Measurements from ENCODE around the gene CCS. TPM values are rescaled to one million over a fixed set of nuclear protein-coding genes. Genes with fewer than 3 reads are reported as not detected.
A peak's percentile ranks its signal among the peaks of the same experiment; 100 is the strongest.

Gene CCS
- total RNA-seq, 2 experiments from 2014 or later = 31.7 to 36.7 TPM

DNA sequence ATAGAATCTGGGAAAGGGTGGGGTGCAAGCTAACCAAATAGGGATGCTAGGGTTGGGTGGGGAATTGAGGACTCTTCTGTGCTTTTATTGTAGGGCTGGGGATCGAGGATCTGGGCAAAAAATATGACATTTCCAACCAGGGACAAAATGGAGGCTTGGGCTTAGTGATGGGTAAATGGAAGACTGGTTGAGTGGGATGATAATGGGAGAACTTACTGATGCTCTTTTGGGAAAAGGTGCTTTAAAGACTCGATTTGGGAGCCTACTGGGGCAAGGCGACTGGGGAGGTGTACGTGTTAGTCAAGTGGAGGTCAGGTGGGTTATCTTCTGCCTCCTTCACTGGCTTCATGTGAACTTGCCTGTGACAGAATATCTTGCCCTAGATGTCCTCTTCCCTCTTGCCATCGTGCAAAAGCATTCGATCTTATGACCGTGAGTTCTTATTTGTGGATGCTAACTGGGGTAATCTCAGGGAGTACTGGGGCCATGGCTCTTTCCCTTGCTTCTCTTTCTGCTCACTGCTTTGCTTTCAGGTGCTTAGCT lies 35.1 kb downstream of the CCS start:
- peaks cover 100% of the 10 kb centered on the region for H3K36me3 ChIP-seq (ENCODE audit: insufficient read depth, low read length)
- H3K4me3 ChIP-seq (ENCODE audit: low read depth, low read length, poor library complexity, severe bottlenecking) = no peak overlapping the region
- CTCF ChIA-PET (ENCODE audit: unreplicated experiment) = interaction anchor here (1.1 kb wide), 1 partner anchor 8 kb away, joined by 3 read pairs; no protein-coding TSS in a partner anchor
- H3K79me2 ChIP-seq (ENCODE audit: insufficient read depth, low read depth, low read length) = peaks cover 99% of the 10 kb centered on the region
- DNase-seq (ENCODE audit: low spot score) = no peak
- POLR2A ChIA-PET = interaction anchor here (0.6 to 1.6 kb wide), 3 partner anchors 9 to 26 kb away, joined by 3 to 7 read pairs (median 3); partner anchors contain the start of gene RBM14
- TF ChIP-seq, protein P1, sequence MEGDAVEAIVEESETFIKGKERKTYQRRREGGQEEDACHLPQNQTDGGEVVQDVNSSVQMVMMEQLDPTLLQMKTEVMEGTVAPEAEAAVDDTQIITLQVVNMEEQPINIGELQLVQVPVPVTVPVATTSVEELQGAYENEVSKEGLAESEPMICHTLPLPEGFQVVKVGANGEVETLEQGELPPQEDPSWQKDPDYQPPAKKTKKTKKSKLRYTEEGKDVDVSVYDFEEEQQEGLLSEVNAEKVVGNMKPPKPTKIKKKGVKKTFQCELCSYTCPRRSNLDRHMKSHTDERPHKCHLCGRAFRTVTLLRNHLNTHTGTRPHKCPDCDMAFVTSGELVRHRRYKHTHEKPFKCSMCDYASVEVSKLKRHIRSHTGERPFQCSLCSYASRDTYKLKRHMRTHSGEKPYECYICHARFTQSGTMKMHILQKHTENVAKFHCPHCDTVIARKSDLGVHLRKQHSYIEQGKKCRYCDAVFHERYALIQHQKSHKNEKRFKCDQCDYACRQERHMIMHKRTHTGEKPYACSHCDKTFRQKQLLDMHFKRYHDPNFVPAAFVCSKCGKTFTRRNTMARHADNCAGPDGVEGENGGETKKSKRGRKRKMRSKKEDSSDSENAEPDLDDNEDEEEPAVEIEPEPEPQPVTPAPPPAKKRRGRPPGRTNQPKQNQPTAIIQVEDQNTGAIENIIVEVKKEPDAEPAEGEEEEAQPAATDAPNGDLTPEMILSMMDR (conservative IDR thresholded peaks at IDR 0.05; ENCODE audit: low read length) = no peak
- TF ChIP-seq EZH2phosphoT487 (IDR thresholded peaks at IDR 0.05; ENCODE audit: borderline replicate concordance, low read depth, low read length) = no peak
- no peaks in the 10 kb centered on the region for H3K9me3 ChIP-seq (ENCODE audit: low read length)
- H3K27ac ChIP-seq (ENCODE audit: low read depth, low read length, poor library complexity, severe bottlenecking) = no peak overlapping the region
- H3K4me1 ChIP-seq (ENCODE audit: insufficient read depth, low read length, poor library complexity, severe bottlenecking) = no peaks in the 10 kb centered on the region
- BruUV-seq (replicated peaks) = TSS peak; percentile 2
- peaks cover 17% of the 10 kb centered on the region for H4K20me1 ChIP-seq (ENCODE audit: insufficient read depth, low read length)
- intact Hi-C loops (cut with micrococcal nuclease; ENCODE audit: unreplicated experiment) = no loop called here
- no peaks in the 10 kb centered on the region for H3K9me2 ChIP-seq (ENCODE audit: insufficient read depth, low read length)
- no peak overlapping the region for H3K4me2 ChIP-seq (ENCODE audit: low read length)
- H2AFZ ChIP-seq (ENCODE audit: low read length) = no peak overlapping the region

GRCh38 chr11:66629356-66629755 lies 36.4 kb downstream of the CCS start:
- Histone ChIP-seq H3K36me3 (ENCODE audit: insufficient read depth, low read length) (peaks cover 100% of the 10 kb centered on the region), H3K4me2 (ENCODE audit: low read length) (no peak overlapping the region), H3K27ac (ENCODE audit: low read depth, low read length, poor library complexity, severe bottlenecking) (no peak overlapping the region), H3K4me3 (ENCODE audit: low read depth, low read length, poor library complexity, severe bottlenecking) (no peak overlapping the region), H3K79me2 (ENCODE audit: insufficient read depth, low read depth, low read length) (peaks cover 99% of the 10 kb centered on the region), H3K9me2 (ENCODE audit: insufficient read depth, low read length) (no peaks in the 10 kb centered on the region), H4K20me1 (ENCODE audit: insufficient read depth, low read length) (0 out of 2 replicates have a peak, but pooled peaks cover 8% of the 10 kb centered on the region), H3K4me1 (ENCODE audit: insufficient read depth, low read length, poor library complexity, severe bottlenecking) (no peaks in the 10 kb centered on the region), H3K9me3 (ENCODE audit: low read length) (no peaks in the 10 kb centered on the region), H2AFZ (ENCODE audit: low read length) (no peak overlapping the region)
- CTCF ChIA-PET (ENCODE audit: unreplicated experiment) = no interaction called here
- TF ChIP-seq EZH2phosphoT487 (IDR thresholded peaks at IDR 0.05; ENCODE audit: borderline replicate concordance, low read depth, low read length) = no peak
- TF ChIP-seq, protein P1 (conservative IDR thresholded peaks at IDR 0.05; ENCODE audit: low read length) = no peak
- POLR2A ChIA-PET = interaction anchor here (0.5 to 1.6 kb wide), 4 partner anchors 8 to 496 kb away, joined by 3 to 7 read pairs (median 4); no protein-coding TSS in a partner anchor
- DNase-seq (ENCODE audit: low spot score) = no peak
- no TSS peak for BruUV-seq (replicated peaks)
- intact Hi-C loops (cut with micrococcal nuclease; ENCODE audit: unreplicated experiment) = no loop called here

DNA sequence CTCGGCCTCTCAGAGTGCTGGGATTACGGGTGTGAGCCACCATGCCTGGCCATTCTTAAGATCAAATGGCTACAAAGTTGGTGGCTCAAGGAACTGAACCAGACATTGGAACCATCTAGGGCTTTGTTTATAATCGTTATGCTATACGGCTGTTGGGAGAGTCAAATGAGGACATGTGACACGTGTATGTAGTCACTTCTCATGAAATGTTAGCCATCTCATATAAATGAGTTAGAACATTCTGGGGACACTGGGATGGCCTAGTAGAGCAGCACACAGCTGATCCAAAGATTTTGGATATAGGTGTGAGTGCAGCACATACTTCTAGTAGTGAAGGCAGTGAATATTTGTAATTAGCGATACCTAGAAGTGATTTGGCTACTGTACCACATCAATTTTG lies 38.9 kb downstream of the CCS start:
- H3K9me2 ChIP-seq (ENCODE audit: insufficient read depth, low read length) = no peaks in the 10 kb centered on the region
- no peak overlapping the region for H2AFZ ChIP-seq (ENCODE audit: low read length)
- no peak overlapping the region for H3K4me3 ChIP-seq (ENCODE audit: low read depth, low read length, poor library complexity, severe bottlenecking)
- H3K27ac ChIP-seq (ENCODE audit: low read depth, low read length, poor library complexity, severe bottlenecking) = no peak overlapping the region
- no peak for DNase-seq (ENCODE audit: low spot score)
- TF ChIP-seq, protein P1 (conservative IDR thresholded peaks at IDR 0.05; ENCODE audit: low read length) = no peak
- TF ChIP-seq EZH2phosphoT487 (IDR thresholded peaks at IDR 0.05; ENCODE audit: borderline replicate concordance, low read depth, low read length) = no peak
- no peak overlapping the region for H3K4me2 ChIP-seq (ENCODE audit: low read length)
- peaks cover 4% of the 10 kb centered on the region for H3K4me1 ChIP-seq (ENCODE audit: insufficient read depth, low read length, poor library complexity, severe bottlenecking)
- peaks cover 100% of the 10 kb centered on the region for H3K36me3 ChIP-seq (ENCODE audit: insufficient read depth, low read length)
- 0 out of 2 replicates have a peak, but pooled peaks cover 8% of the 10 kb centered on the region for H4K20me1 ChIP-seq (ENCODE audit: insufficient read depth, low read length)
- ChIA-PET CTCF (ENCODE audit: unreplicated experiment) (no interaction called here), POLR2A (no interaction called here)
- no peaks in the 10 kb centered on the region for H3K9me3 ChIP-seq (ENCODE audit: low read length)
- no TSS peak for BruUV-seq (replicated peaks)
- intact Hi-C loops (cut with micrococcal nuclease; ENCODE audit: unreplicated experiment) = no loop called here
- peaks cover 97% of the 10 kb centered on the region for H3K79me2 ChIP-seq (ENCODE audit: insufficient read depth, low read depth, low read length)
